ENCODE data around the gene SLC44A5.

SLC44A5 gene

GRCh38 chr1:75317976-75318375 lies 292.9 kb downstream of the SLC44A5 start:
- H3K27me3 ChIP-seq (ENCODE audit: insufficient read depth, low read length) = no peaks in the 10 kb centered on the region
- H4K20me1 ChIP-seq (ENCODE audit: insufficient read depth, low read length) = no peaks in the 10 kb centered on the region
- H3K36me3 ChIP-seq (ENCODE audit: insufficient read depth, low read length) = no peaks in the 10 kb centered on the region
- H3K9me2 ChIP-seq (ENCODE audit: low read depth, low read length) = no peaks in the 10 kb centered on the region
- no peak overlapping the region for H3K4me3 ChIP-seq (ENCODE audit: low read depth, low read length, poor library complexity, severe bottlenecking)
- H3K27ac ChIP-seq (ENCODE audit: low read depth, low read length, poor library complexity, severe bottlenecking) = no peak overlapping the region
- H3K9me3 ChIP-seq (ENCODE audit: low read length) = no peaks in the 10 kb centered on the region
- no peak overlapping the region for H3K9ac ChIP-seq (ENCODE audit: low read length)
- no peaks in the 10 kb centered on the region for H3K79me2 ChIP-seq (ENCODE audit: insufficient read depth, low read length)
- no peak overlapping the region for H2AFZ ChIP-seq (ENCODE audit: low read length)
- TF ChIP-seq CTCF (IDR thresholded peaks at IDR 0.05; ENCODE audit: low read length) = no peak
- no peak for TF ChIP-seq EZH2 (IDR thresholded peaks at IDR 0.05; ENCODE audit: borderline replicate concordance, low read length)
- no peak overlapping the region for H3K4me2 ChIP-seq (ENCODE audit: low read length)
- no peaks in the 10 kb centered on the region for H3F3A ChIP-seq (ENCODE audit: insufficient read depth, low read length)
- H3K4me1 ChIP-seq (ENCODE audit: insufficient read depth, low read length, severe bottlenecking) = no peaks in the 10 kb centered on the region

GRCh38 chr1:75316230-75316629 lies 294.7 kb downstream of the SLC44A5 start:
- Histone ChIP-seq H3K4me2 (ENCODE audit: low read length) (no peak overlapping the region), H3K36me3 (ENCODE audit: insufficient read depth, low read length) (no peaks in the 10 kb centered on the region), H3K79me2 (ENCODE audit: insufficient read depth, low read length) (no peaks in the 10 kb centered on the region), H2AFZ (ENCODE audit: low read length) (no peak overlapping the region), H3K9me3 (ENCODE audit: low read length) (no peaks in the 10 kb centered on the region), H3K27ac (ENCODE audit: low read depth, low read length, poor library complexity, severe bottlenecking) (no peak overlapping the region), H3F3A (ENCODE audit: insufficient read depth, low read length) (no peaks in the 10 kb centered on the region), H3K4me1 (ENCODE audit: insufficient read depth, low read length, severe bottlenecking) (no peaks in the 10 kb centered on the region), H3K9me2 (ENCODE audit: low read depth, low read length) (no peaks in the 10 kb centered on the region), H4K20me1 (ENCODE audit: insufficient read depth, low read length) (no peaks in the 10 kb centered on the region), H3K4me3 (ENCODE audit: low read depth, low read length, poor library complexity, severe bottlenecking) (no peak overlapping the region), H3K27me3 (ENCODE audit: insufficient read depth, low read length) (no peaks in the 10 kb centered on the region), H3K9ac (ENCODE audit: low read length) (no peak overlapping the region)
- no peak for TF ChIP-seq CTCF (IDR thresholded peaks at IDR 0.05; ENCODE audit: low read length)
- no peak for TF ChIP-seq EZH2 (IDR thresholded peaks at IDR 0.05; ENCODE audit: borderline replicate concordance, low read length)

- Histone ChIP-seq H3K27ac (ENCODE audit: low read depth, low read length, poor library complexity, severe bottlenecking) (no peak overlapping the region), H3K9ac (ENCODE audit: low read length) (no peak overlapping the region), H3K4me1 (ENCODE audit: insufficient read depth, low read length, severe bottlenecking) (no peaks in the 10 kb centered on the region), H3K4me2 (ENCODE audit: low read length) (no peak overlapping the region), H4K20me1 (ENCODE audit: insufficient read depth, low read length) (no peaks in the 10 kb centered on the region), H3K9me2 (ENCODE audit: low read depth, low read length) (no peaks in the 10 kb centered on the region), H3K9me3 (ENCODE audit: low read length) (no peaks in the 10 kb centered on the region), H3K27me3 (ENCODE audit: insufficient read depth, low read length) (no peaks in the 10 kb centered on the region), H3K4me3 (ENCODE audit: low read depth, low read length, poor library complexity, severe bottlenecking) (no peak overlapping the region), H3K79me2 (ENCODE audit: insufficient read depth, low read length) (no peaks in the 10 kb centered on the region), H3F3A (ENCODE audit: insufficient read depth, low read length) (no peaks in the 10 kb centered on the region), H3K36me3 (ENCODE audit: insufficient read depth, low read length) (no peaks in the 10 kb centered on the region), H2AFZ (ENCODE audit: low read length) (no peak overlapping the region)
- TF ChIP-seq EZH2 (IDR thresholded peaks at IDR 0.05; ENCODE audit: borderline replicate concordance, low read length) = no peak
- no peak for TF ChIP-seq CTCF (IDR thresholded peaks at IDR 0.05; ENCODE audit: low read length)
These were observed 298.3 kb downstream of the SLC44A5 start for GRCh38 chr1:75312620-75313019.

Measured in OCI-LY1 (cell line).